ENCODE results near the gene PRKN. TPM values are rescaled to one million over a fixed set of nuclear protein-coding genes. Genes with fewer than 3 reads are reported as not detected.

The PRKN gene
- total and polyA plus RNA-seq, 5 donors from 2014 or later = 0.24 to 3.7 (median 2.5) TPM

DNA sequence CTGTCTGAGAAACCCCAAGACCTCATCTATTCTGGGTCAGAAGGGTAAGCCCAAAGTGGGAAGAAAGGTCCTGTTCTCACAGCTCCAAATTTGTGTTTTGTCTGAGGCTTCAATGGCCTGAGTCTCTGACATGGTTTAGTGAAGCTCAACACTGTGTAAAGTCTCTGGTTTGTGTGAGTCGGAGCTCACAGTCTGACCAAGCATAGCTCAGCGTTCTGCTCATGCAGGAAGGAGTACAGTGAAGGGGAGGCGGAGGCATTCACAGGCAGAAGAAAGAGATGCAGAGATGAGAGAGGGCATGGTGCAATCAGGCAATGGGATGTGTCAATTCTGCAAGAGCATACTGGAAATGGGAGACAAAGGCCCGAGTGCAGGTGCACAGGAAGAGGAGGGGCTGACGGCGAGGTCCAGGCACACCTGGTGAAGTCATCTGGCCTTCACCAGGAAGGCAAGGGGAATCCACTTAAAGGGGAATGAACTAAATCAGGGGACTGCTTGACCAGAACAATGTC, 990.7 kb downstream of the PRKN start:
- peaks cover 0 to 5% (median 0%) of the 10 kb centered on the region in 7 donors for H3K9me3 Mint-ChIP-seq
- no peak overlapping the region for H3K27ac Mint-ChIP-seq
- no peaks in the 10 kb centered on the region for H3K27me3 Mint-ChIP-seq
- DNase-seq (no peak), ATAC-seq (ENCODE audit: low read depth in 2 of 2) (no peak)
- no peaks in the 10 kb centered on the region for H3K4me1 Mint-ChIP-seq
- Histone ChIP-seq H3K27me3 (ENCODE audit: control insufficient read depth, insufficient read depth, low read length) (no peaks in the 10 kb centered on the region), H3K9me3 (ENCODE audit: control insufficient read depth in 2 of 2, low read length in 2 of 2) (no peaks in the 10 kb centered on the region), H3K4me3 (ENCODE audit: low read depth, low read length) (no peak overlapping the region), H3K36me3 (ENCODE audit: control insufficient read depth, insufficient read depth, low read length) (no peaks in the 10 kb centered on the region), H3K4me1 (ENCODE audit: control insufficient read depth, insufficient read depth, low read length, poor library complexity, severe bottlenecking) (no peaks in the 10 kb centered on the region), H3K27ac (ENCODE audit: insufficient read depth, low read length, poor library complexity, severe bottlenecking) (no peak overlapping the region)
- peak overlapping the region in 1 of 4 donors; percentile 23 for H3K4me3 Mint-ChIP-seq
- no peaks in the 10 kb centered on the region for H3K36me3 Mint-ChIP-seq

DNA sequence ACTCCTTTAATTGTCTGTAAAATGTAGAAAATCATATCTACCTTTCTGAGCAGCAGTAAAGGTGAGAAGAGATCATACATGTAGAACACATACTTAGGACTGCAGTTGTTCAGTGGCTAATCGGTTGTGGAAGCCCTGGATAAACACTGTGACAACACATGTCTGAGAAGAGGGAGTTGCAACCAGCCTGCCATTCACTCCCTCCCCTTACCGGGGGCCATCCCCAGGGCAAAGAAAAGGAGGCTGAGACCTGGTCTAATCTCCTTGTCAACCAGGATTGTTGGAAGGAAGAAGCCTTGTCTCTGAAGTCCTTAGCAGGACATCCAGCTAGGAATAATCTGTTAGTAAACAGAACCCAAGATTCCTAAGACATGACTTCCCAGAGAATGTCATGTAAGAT, 991.2 kb downstream of the PRKN start:
- H3K27me3 ChIP-seq (ENCODE audit: control insufficient read depth, insufficient read depth, low read length) = no peaks in the 10 kb centered on the region
- DNase-seq (no peak), ATAC-seq (ENCODE audit: low read depth in 2 of 2) (no peak)
- no peaks in the 10 kb centered on the region for H3K36me3 ChIP-seq (ENCODE audit: control insufficient read depth, insufficient read depth, low read length)
- no peaks in the 10 kb centered on the region for H3K4me1 ChIP-seq (ENCODE audit: control insufficient read depth, insufficient read depth, low read length, poor library complexity, severe bottlenecking)
- H3K4me3 ChIP-seq (ENCODE audit: low read depth, low read length) = no peak overlapping the region
- no peak overlapping the region for H3K27ac ChIP-seq (ENCODE audit: insufficient read depth, low read length, poor library complexity, severe bottlenecking)
- no peak overlapping the region for H3K4me3 Mint-ChIP-seq
- H3K9me3 ChIP-seq (ENCODE audit: control insufficient read depth in 2 of 2, low read length in 2 of 2) = no peaks in the 10 kb centered on the region
- no peaks in the 10 kb centered on the region for H3K36me3 Mint-ChIP-seq
- H3K4me1 Mint-ChIP-seq = no peaks in the 10 kb centered on the region
- H3K27ac Mint-ChIP-seq = no peak overlapping the region
- peaks cover 0 to 5% (median 1%) of the 10 kb centered on the region in 7 donors for H3K9me3 Mint-ChIP-seq
- H3K27me3 Mint-ChIP-seq = no peaks in the 10 kb centered on the region

DNA sequence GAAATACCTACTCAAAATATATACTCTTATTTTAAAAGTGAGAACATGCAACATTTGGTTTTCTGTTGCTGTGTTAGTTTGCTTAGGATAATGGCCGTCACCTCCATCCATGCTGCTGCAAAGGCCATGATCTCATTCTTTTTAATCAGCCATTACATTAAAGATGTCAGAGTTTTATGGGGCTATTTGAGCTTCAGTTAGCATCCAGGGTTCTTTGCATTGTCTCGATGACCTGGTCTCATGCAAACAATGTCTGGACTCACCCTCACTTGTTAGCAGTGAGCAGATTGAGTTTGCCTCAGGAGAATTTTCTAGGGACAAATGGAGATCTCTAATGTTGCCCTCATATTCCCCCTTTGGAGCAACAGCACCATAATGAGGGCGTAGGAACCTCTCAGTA, 995.0 kb downstream of the PRKN start:
- Histone ChIP-seq H3K4me3 (ENCODE audit: low read depth, low read length) (no peak overlapping the region), H3K27ac (ENCODE audit: insufficient read depth, low read length, poor library complexity, severe bottlenecking) (no peak overlapping the region), H3K9me3 (ENCODE audit: control insufficient read depth in 2 of 2, low read length in 2 of 2) (no peaks in the 10 kb centered on the region), H3K27me3 (ENCODE audit: control insufficient read depth, insufficient read depth, low read length) (no peaks in the 10 kb centered on the region), H3K4me1 (ENCODE audit: control insufficient read depth, insufficient read depth, low read length, poor library complexity, severe bottlenecking) (no peaks in the 10 kb centered on the region), H3K36me3 (ENCODE audit: control insufficient read depth, insufficient read depth, low read length) (no peaks in the 10 kb centered on the region)
- Mint-ChIP-seq H3K9me3 (peaks cover 0 to 15% (median 8%) of the 10 kb centered on the region in 7 donors), H3K4me1 (no peaks in the 10 kb centered on the region), H3K4me3 (no peak overlapping the region), H3K36me3 (no peaks in the 10 kb centered on the region), H3K27ac (no peak overlapping the region), H3K27me3 (no peaks in the 10 kb centered on the region)
- DNase-seq = no peak
- ATAC-seq (ENCODE audit: low read depth in 2 of 2) = no peak

DNA sequence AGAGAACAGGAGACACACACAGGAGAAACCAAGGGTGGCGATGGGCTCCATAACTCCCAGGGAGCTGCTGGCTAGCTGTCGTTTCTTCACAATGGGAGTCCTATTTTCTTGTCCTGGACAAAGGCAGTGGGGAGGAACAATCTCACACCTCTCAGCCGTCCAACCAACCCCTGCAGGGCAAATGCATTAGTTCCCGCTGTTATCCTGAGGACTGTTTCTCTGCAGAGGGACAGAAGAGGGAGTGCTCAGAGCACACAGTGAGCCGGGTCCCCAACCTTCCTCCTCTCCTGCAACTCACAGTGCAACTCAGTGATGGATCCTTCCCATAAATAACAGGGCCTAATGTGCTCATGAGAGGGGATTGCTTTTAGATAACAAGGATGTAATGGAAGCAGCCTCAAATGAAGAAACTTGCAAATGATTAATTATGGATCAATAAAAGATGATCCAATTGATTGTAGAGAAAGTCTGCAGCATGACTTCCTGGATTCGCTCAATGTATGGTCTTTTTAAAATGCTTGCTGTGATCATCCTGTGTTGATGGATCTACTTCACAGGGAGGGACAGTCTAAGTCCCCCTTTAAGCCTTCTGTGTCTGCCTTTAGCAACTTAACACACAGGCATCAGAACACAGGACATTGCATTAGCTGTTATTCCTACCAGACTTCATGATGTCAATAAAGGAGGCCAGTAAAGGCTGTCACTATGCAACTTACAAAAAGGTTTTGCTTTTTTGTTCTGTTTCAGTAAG, 1000.3 kb downstream of the PRKN start:
- Mint-ChIP-seq H3K4me3 (no peak overlapping the region), H3K27me3 (no peaks in the 10 kb centered on the region)

DNA sequence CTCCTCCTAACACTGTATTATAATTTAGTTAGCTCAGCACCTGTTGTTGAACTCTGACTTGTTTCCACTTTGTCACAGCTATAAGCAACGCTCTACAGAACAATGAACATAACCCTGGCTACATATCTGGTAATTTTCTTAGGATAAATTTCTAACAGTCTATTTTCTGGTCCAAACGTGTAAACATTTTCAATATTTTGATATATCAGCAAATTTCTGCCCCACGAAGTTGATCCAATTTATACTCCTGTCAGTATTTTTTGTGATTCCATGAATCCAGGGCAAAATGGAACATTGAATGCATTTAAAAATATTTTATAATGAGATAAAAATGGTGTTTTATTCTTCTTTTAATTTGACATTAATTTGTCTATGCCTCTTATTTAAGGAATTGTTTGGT, 1005.2 kb downstream of the PRKN start:
- Mint-ChIP-seq H3K27me3 (no peaks in the 10 kb centered on the region), H3K27ac (no peak overlapping the region)
- ATAC-seq (ENCODE audit: low read depth in 2 of 2) = no peak

More for the DNA sequence above, 1000.3 kb downstream of the PRKN start:
- H3K9me3 Mint-ChIP-seq = peaks cover 0 to 15% (median 3%) of the 10 kb centered on the region in 7 donors
- H3K27ac Mint-ChIP-seq = no peak overlapping the region
- DNase-seq (no peak), ATAC-seq (ENCODE audit: low read depth in 2 of 2) (no peak)
- no peak overlapping the region for H3K4me3 ChIP-seq (ENCODE audit: low read depth, low read length)
- H3K4me1 ChIP-seq (ENCODE audit: control insufficient read depth, insufficient read depth, low read length, poor library complexity, severe bottlenecking) = no peaks in the 10 kb centered on the region
- no peak overlapping the region for H3K27ac ChIP-seq (ENCODE audit: insufficient read depth, low read length, poor library complexity, severe bottlenecking)
- H3K9me3 ChIP-seq (ENCODE audit: control insufficient read depth in 2 of 2, low read length in 2 of 2) = no peaks in the 10 kb centered on the region
- H3K36me3 ChIP-seq (ENCODE audit: control insufficient read depth, insufficient read depth, low read length) = no peaks in the 10 kb centered on the region
- no peaks in the 10 kb centered on the region for H3K36me3 Mint-ChIP-seq
- no peaks in the 10 kb centered on the region for H3K27me3 ChIP-seq (ENCODE audit: control insufficient read depth, insufficient read depth, low read length)
- no peaks in the 10 kb centered on the region for H3K4me1 Mint-ChIP-seq

DNA sequence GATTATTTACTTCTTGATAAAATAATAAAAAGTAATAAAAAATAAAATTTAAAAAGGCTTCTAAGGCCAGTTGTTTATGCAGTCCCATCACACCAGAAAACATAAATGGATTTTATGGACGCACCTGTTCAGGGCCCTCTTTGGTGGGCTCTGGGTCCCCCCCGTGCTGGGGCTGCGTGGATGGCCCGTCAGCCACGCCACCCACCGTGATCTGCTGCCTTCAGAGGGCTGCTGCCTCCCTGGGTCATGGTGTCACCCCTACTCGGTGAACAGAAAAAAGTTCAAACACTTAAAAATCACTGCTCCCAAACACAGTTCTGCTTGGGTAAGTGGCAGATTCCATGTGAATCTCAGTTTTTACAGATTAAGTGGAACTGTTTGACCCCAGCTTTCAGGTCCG, 1006.1 kb downstream of the PRKN start:
- no peaks in the 10 kb centered on the region for H3K4me1 Mint-ChIP-seq
- H3K27ac Mint-ChIP-seq = no peak overlapping the region
- peaks cover 0 to 1% (median 0%) of the 10 kb centered on the region in 7 donors for H3K9me3 Mint-ChIP-seq
- no peak overlapping the region for H3K27ac ChIP-seq (ENCODE audit: insufficient read depth, low read length, poor library complexity, severe bottlenecking)
- no peak overlapping the region for H3K4me3 Mint-ChIP-seq
- no peak overlapping the region for H3K4me3 ChIP-seq (ENCODE audit: low read depth, low read length)
- DNase-seq = no peak
- no peak for ATAC-seq (ENCODE audit: low read depth in 2 of 2)
- no peaks in the 10 kb centered on the region for H3K36me3 ChIP-seq (ENCODE audit: control insufficient read depth, insufficient read depth, low read length)
- H3K27me3 ChIP-seq (ENCODE audit: control insufficient read depth, insufficient read depth, low read length) = no peaks in the 10 kb centered on the region
- H3K36me3 Mint-ChIP-seq = no peaks in the 10 kb centered on the region
- H3K27me3 Mint-ChIP-seq = no peaks in the 10 kb centered on the region
- H3K9me3 ChIP-seq (ENCODE audit: control insufficient read depth in 2 of 2, low read length in 2 of 2) = no peaks in the 10 kb centered on the region
- no peaks in the 10 kb centered on the region for H3K4me1 ChIP-seq (ENCODE audit: control insufficient read depth, insufficient read depth, low read length, poor library complexity, severe bottlenecking)

More for the DNA sequence above, 1005.2 kb downstream of the PRKN start:
- no peaks in the 10 kb centered on the region for H3K9me3 ChIP-seq (ENCODE audit: control insufficient read depth in 2 of 2, low read length in 2 of 2)
- Mint-ChIP-seq H3K4me3 (no peak overlapping the region), H3K9me3 (no peaks in the 10 kb centered on the region), H3K36me3 (no peaks in the 10 kb centered on the region), H3K4me1 (no peaks in the 10 kb centered on the region)
- no peaks in the 10 kb centered on the region for H3K27me3 ChIP-seq (ENCODE audit: control insufficient read depth, insufficient read depth, low read length)
- no peak for DNase-seq
- no peaks in the 10 kb centered on the region for H3K4me1 ChIP-seq (ENCODE audit: control insufficient read depth, insufficient read depth, low read length, poor library complexity, severe bottlenecking)
- no peak overlapping the region for H3K4me3 ChIP-seq (ENCODE audit: low read depth, low read length)
- H3K36me3 ChIP-seq (ENCODE audit: control insufficient read depth, insufficient read depth, low read length) = no peaks in the 10 kb centered on the region
- no peak overlapping the region for H3K27ac ChIP-seq (ENCODE audit: insufficient read depth, low read length, poor library complexity, severe bottlenecking)

DNA sequence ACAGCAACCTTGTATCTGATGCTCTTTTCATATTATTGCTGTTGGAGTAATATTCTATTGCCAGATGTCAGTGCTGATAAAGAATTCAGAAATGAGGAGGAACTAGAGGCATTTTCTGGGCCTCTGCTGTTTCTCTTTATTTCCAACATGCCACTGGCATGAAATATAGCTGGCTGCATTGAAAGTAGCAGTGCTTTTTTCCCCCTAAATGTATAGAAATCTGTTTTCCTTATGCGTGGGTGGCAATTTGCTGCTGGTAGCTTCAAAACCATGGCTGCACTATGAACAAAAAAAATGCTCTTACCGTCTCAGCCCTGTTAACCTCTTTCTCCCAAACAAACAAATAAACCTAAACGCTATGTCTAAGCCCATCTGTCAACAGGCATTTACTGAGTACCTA, 1011.4 kb downstream of the PRKN start:
- Histone ChIP-seq H3K27me3 (ENCODE audit: control insufficient read depth, insufficient read depth, low read length) (no peaks in the 10 kb centered on the region), H3K4me3 (ENCODE audit: low read depth, low read length) (no peak overlapping the region)
- H3K27me3 Mint-ChIP-seq = no peaks in the 10 kb centered on the region

DNA sequence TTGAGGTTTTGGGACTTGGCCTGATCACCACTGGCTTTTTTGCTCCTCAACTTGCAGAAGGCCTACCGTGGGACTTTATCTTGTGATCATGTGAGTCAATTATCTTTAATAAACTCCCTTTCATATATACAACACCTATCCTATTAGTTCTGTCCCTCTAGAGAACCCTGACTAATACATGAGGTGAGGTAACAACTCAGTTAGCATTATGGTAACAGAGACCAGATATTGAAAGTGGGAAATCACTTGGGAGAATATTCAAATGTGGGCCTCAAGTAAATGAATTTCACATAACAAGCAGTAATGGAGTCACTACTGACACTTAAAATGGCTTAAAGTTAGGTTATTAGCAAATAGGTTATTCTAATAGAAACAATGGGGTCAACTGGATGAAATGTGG, 1015.6 kb downstream of the PRKN start:
- H3K27ac ChIP-seq (ENCODE audit: insufficient read depth, low read length, poor library complexity, severe bottlenecking) = no peak overlapping the region
- Mint-ChIP-seq H3K27me3 (no peaks in the 10 kb centered on the region), H3K4me1 (no peaks in the 10 kb centered on the region), H3K9me3 (peaks cover 0 to 7% (median 0%) of the 10 kb centered on the region in 7 donors), H3K27ac (no peak overlapping the region), H3K36me3 (no peaks in the 10 kb centered on the region), H3K4me3 (no peak overlapping the region)
- no peak for ATAC-seq (ENCODE audit: low read depth in 2 of 2)
- no peaks in the 10 kb centered on the region for H3K36me3 ChIP-seq (ENCODE audit: control insufficient read depth, insufficient read depth, low read length)
- DNase-seq = no peak
- no peaks in the 10 kb centered on the region for H3K27me3 ChIP-seq (ENCODE audit: control insufficient read depth, insufficient read depth, low read length)
- no peak overlapping the region for H3K4me3 ChIP-seq (ENCODE audit: low read depth, low read length)
- H3K4me1 ChIP-seq (ENCODE audit: control insufficient read depth, insufficient read depth, low read length, poor library complexity, severe bottlenecking) = no peaks in the 10 kb centered on the region
- H3K9me3 ChIP-seq (ENCODE audit: control insufficient read depth in 2 of 2, low read length in 2 of 2) = no peaks in the 10 kb centered on the region

More for the DNA sequence above, 1011.4 kb downstream of the PRKN start:
- Histone ChIP-seq H3K4me1 (ENCODE audit: control insufficient read depth, insufficient read depth, low read length, poor library complexity, severe bottlenecking) (no peaks in the 10 kb centered on the region), H3K9me3 (ENCODE audit: control insufficient read depth in 2 of 2, low read length in 2 of 2) (no peaks in the 10 kb centered on the region), H3K27ac (ENCODE audit: insufficient read depth, low read length, poor library complexity, severe bottlenecking) (no peak overlapping the region), H3K36me3 (ENCODE audit: control insufficient read depth, insufficient read depth, low read length) (no peaks in the 10 kb centered on the region)
- peaks cover 0 to 7% (median 0%) of the 10 kb centered on the region in 7 donors for H3K9me3 Mint-ChIP-seq
- DNase-seq (no peak), ATAC-seq (ENCODE audit: low read depth in 2 of 2) (no peak)
- no peaks in the 10 kb centered on the region for H3K36me3 Mint-ChIP-seq
- no peak overlapping the region for H3K27ac Mint-ChIP-seq
- H3K4me3 Mint-ChIP-seq = no peak overlapping the region
- no peaks in the 10 kb centered on the region for H3K4me1 Mint-ChIP-seq
